HG02588 (cell line): ENCODE measurements around the gene MTCH1.

Experiments
- ATAC-seq: cut with Tn5 transposase; IDR thresholded peaks from one replicate; pipeline ENCODE4 v1.9.1; 2021; ENCODE audit warnings: mild to moderate bottlenecking, moderate library complexity; ENCODE audit not compliant: unreplicated experiment

MTCH1 gene

GRCh38 chr6:36973190-36973589 is 12.8 kb downstream of the MTCH1 start:
- ATAC-seq = no peak

- ATAC-seq = no peak
Observed at GRCh38 chr6:36971921-36972673, 13.9 kb downstream of the MTCH1 start.

GRCh38 chr6:36970892-36971842 is 14.8 kb downstream of the MTCH1 start:
- ATAC-seq = no peak

GRCh38 chr6:36969988-36970891 is 15.8 kb downstream of the MTCH1 start:
- no peak for ATAC-seq

- no peak for ATAC-seq
Observed at GRCh38 chr6:36969240-36969691, 16.7 kb downstream of the MTCH1 start.

GRCh38 chr6:36968266-36968977 is 17.6 kb downstream of the MTCH1 start:
- no peak for ATAC-seq

GRCh38 chr6:36967757-36968156 is 18.2 kb downstream of the MTCH1 start:
- no peak for ATAC-seq

GRCh38 chr6:36967301-36967700 is 18.7 kb downstream of the MTCH1 start:
- no peak for ATAC-seq

- no peak for ATAC-seq
Observed at GRCh38 chr6:36964908-36965307, 21.1 kb downstream of the MTCH1 start.

GRCh38 chr6:36964349-36964748 is 21.6 kb downstream of the MTCH1 start:
- no peak for ATAC-seq

GRCh38 chr6:36963451-36964290 is 22.3 kb downstream of the MTCH1 start:
- ATAC-seq = no peak

GRCh38 chr6:36962874-36963273 is 23.1 kb downstream of the MTCH1 start:
- no peak for ATAC-seq

- no peak for ATAC-seq
Observed at GRCh38 chr6:36961441-36962435, 24.3 kb downstream of the MTCH1 start.

- ATAC-seq = no peak
Observed at GRCh38 chr6:36959555-36960250, 26.3 kb downstream of the MTCH1 start.

GRCh38 chr6:36958775-36959554 is 27.0 kb downstream of the MTCH1 start:
- ATAC-seq = no peak

- no peak for ATAC-seq
Observed at GRCh38 chr6:36957773-36958271, 28.2 kb downstream of the MTCH1 start.

- ATAC-seq = no peak
Observed at GRCh38 chr6:36956446-36956820, 29.6 kb downstream of the MTCH1 start.
